Stimulated activated CD8-positive, alpha-beta memory T cell treated with anti-CD3 and anti-CD28 coated beads, Interleukin-7, amount 100 ng/mL, for 4 hours (primary cell): ENCODE results near the gene GTSE1.

ENCODE experiments used
- DNase-seq, 2 donors: peaks; one replicate each; pipeline ENCODE4 v3.0.0-alpha.2; 2020; ENCODE audit warnings: low read depth in 2 of 2

The GTSE1 gene

DNA sequence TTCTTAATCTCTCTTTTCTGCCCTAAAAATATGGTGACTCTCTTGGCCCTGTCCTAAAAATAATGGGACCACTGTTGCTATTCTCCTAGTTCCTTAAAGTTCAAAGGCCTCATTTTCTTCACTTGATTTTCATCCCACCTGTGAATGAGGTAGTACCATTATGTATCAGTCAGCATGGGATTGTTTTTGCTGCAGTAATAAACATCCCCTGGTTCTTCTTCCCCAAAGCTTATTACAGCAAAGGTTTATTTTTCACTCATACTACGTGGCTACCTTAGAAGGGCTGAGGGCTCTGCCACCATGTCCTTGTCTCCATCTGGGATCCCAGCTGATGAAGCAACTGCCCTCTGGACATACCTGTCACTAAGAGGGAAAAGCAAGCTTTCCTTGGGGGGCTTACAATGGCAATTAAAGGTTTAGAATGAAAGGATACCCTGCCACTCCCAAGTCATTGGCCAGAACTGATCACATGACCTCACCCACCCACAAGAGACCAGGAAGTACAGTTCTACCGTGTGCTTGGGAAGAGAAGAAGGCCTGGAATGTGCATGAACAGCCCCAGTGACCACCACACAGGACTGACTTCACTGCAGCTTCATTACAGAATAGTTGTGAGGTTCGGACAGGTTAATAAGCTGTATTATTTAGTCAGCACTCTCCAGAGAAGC lies 21.1 kb upstream of the GTSE1 start:
- DNase-seq: no peak

DNA sequence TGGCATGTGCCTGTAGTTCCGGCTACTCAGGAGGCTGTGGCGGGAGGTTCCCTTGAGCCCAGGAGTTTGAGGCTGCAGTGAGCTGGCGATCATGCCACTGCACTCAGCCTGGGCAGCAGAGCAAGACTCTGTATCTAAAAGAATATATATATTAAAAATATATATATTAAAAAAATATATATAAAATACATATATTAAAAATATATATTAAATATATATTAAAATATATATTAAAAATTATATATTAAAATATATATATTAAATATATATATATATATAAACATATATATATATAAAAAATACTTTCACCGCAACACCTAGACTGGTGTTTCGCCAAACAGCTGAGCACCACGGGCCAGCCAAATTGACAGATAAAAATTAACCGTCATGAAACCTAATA lies 20.1 kb upstream of the GTSE1 start:
- DNase-seq: no peak

DNA sequence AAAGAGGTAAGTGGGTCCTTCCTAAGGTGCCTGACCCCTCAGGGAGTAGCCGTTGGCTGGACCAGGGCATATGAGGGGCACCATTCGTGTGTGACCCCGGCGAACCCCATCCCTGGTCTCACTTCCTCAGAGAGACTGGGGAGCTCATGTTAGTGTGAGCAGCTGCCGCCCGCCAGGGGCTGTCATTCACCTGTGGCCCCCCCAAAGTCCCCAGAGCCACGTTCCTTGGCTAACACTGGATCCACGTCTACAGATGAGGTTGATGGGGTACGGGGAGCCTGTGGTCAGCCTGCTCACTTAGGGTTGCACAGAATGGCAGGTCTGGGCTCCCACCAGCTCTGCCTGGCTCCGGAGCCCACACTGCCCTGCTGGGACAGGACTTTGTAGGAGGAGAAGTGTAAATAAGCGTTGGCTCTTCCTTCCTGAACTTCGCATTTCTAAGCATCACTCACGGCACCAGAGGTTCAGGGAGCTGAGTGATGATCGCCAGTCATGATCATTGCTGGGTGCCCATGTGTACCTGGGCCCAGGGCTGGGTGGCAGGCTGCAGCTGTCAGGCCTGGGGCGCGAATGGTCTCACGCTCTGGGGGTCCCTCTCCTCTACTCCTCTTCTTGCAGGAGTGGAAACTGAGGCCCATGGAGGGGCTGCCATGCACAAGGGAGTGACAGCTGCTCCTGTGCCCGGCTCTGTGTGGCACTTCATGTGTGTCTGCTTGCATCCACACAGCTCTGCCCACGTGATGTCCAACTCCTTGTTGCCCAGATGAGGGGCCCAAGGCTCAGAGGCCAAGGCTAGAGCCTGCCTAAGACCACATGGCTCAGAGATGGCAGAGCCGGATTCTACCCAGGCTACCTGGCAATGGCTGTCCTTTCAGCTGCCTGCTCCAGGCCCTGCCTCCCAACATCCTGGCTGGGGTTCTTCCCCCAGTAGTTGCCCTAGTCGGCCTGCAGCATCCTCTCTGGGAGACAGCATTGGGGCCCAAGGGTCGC lies 17.7 kb upstream of the GTSE1 start:
- no peak for DNase-seq

DNA sequence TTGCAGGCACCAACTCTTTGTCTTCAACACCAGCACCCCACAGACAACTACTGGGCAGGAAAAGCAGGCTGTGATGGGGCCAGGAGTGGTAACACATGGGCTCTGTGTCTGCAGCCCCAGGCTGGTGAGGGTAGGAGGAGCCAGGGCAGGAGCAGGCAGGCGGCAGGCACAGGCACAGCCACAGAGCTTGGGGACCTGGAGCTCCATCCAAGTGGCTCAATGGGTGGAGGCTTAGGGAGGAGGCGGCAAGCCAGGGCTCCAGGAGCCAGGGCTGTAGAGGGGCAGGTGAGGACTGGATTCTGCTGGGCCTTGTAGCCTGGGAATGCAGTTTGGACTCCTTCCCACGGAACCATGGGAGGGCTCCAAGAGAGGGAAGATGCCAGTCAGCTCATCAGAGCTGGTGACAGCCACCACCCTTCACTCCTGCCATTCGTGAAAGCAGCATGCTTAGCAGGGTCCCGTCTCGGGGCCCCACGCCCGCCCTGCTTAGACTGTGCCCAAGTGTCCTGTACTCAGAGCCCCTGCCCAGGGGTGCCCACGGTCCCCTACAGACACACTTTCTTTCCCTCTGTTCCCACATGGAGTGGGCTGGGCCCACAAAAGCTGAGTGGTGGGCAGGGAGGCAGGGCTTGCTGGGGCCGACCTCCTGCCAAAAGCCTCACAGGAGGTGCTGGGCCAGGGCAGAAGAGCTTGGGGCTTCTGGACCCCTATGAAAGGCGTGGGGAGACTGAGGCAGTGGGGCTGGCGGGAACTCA lies 16.4 kb upstream of the GTSE1 start:
- DNase-seq: no peak

DNA sequence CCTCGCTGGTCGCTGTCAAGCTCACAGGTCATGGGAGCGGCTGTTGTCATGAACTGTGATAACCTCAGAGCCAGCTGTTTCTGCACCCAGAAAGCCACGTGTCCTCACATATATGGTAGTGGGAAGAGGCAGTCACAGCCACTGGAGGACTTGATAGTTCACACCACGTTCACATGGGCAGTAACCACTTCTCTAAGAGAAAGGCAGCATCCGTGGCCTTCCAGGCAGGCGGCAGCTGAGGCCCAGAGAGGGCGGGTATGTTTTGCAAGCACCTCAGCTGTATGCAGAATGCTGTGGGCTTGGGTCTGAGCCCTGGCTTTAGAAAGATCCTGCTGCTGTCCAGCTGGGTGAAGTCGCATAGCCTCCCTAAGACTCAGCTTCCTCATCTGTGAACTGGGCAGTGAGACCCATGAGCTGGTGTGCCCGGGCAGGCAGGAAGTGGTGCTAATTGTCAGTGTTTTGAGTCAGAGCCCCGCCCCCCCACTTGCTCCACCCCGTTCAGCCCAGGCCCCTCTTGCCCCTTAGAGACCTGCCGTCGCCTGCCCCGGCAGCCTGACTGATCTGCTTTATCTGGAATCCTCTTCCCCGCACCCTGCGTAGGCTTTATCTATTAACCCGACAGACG lies 15.6 kb upstream of the GTSE1 start:
- DNase-seq: peak; percentile 32 to 33

DNA sequence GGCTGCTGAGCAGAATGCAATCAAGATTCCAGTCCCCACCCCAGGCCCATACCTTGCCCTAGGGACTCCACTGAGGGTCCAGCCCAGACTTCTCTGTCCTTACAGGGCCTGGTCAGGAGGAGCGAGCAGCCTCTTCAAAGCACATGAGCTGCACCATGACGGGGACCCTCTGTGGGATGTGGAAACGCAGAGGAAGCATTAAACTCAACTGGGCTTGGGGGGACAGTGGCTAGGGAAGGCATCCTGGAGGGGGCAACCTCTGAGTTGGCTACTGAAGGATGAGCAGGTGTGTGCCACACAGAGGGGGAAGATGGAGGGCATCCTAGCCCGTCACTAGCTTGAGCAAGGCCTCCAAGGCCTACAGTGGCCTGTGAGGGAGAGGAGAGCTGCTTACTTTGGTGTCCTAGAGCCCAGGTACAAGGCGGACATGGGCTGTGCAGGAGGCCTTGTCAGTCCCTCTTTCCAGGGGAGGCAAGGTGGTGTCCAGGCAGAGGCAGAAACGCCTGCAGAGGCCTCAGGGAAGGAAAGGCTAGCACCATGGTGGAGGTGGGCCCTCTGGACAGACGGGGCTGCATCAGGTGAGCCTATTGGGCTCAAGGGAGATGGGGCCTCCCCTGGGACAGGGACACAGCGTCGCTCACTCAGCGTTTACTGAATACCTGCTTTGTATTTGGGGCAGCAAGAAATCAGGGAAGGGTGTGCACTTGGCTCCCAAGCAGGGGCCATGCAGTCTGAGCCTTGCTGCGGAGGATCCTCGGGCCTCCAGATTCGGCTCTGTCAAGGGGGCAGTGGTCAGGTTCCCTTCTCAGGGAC lies 14.6 kb upstream of the GTSE1 start:
- DNase-seq: no peak

DNA sequence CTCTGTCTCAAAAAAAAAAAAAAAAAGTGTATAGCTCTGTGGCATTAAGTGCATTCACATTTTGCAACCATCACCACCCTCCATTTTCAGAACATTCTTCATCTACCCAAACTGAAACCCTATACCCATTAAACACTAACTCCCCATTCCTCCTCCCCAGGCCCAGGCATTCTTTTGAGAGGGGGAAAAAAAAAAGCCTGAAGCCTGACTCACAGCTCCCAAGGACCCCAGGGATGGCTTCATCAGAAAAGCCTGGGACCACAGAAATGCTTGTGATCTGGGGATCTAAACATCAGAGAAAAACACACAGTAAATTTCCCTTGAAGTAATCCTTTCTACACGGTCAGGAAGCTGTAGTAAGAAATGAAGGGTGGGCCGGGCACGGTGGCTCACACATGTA lies 10.7 kb upstream of the GTSE1 start:
- no peak for DNase-seq

DNA sequence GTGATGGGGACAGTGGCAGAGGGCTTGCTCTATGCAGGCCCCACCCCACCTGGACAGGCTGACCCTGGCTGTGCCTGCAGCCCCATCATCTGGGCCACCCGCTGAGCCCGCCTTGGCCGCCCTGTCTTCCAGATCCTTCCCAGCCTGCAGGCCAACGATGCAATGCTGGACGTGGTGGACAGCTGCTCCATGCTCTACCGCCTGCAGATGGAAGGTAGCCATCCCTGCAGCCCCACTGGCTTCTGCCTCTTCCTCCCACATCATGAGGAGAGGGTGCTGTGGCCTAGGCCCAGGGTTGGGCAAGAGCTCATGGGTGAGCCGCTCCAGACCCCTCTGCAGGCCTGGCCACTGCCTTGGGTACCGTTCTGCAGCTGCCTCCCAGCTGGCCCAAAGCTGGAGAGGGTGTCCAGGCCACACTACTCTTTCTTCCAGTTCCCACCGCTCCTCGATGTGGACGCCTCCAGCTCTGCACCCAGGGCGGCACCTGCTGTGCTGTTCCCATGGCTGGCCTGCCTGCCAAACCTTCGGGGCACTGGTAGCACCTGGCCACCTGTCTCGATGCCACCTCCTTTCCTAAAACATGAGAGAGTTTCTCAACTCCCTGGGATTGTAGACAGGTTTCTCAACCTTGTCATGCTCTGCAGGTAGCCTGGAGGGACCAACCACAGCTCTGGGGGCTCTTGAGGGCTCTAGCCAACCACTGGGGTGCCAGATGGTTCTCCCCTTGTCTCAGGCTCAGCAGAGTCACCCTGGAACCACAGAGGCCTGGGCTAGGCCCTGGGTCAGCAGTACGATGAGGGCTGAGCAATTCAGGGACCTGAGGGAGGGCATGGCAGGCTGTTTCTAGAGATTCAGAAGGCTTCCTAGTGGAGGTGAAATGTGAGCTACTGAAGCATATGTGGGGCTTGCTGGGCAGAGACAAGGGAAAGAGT lies 9.5 kb upstream of the GTSE1 start:
- DNase-seq: no peak

DNA sequence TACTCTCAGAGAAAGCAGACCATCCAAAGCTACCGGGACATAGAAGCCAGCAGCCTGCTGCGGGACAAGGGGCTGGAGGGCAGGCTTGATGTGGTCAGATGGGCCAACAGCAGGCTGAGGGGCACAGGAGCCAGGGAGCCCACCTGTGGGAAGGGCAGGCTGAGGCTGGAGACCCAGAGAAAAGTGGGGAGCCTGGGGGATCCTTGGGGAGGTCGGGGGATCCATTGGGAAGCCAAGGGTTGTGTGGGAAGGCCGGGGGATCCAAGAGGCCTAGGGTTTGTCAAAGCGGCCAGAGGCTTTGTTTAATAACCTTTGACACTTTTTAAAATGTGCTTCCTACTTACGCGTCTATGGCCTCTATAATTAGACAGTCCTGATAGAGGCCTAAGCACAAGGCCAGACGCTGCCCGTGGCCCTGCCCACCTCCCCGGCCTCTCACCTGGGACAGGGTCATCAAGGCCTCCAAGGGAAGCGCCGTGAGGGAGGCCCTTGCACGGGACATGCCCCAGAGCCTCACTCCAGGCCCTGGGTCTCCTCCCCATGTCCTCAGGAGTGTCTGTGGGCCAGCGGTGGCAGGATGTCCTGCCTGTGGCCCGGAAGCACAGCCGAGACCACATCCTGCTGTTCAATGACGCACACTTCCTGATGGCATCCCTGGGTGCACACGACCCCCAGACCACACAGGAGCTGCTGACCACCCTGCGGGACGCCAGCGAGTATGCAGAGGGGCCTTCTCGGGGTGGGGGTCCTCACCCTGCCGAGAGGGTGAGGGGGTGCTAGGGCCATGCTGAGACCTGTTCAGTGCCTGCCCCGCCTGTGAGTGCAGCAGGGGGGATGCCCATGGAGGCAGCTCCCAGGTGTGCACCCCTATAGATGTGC lies 8.6 kb upstream of the GTSE1 start:
- peak in 1 of 2 donors; percentile 36 for DNase-seq

DNA sequence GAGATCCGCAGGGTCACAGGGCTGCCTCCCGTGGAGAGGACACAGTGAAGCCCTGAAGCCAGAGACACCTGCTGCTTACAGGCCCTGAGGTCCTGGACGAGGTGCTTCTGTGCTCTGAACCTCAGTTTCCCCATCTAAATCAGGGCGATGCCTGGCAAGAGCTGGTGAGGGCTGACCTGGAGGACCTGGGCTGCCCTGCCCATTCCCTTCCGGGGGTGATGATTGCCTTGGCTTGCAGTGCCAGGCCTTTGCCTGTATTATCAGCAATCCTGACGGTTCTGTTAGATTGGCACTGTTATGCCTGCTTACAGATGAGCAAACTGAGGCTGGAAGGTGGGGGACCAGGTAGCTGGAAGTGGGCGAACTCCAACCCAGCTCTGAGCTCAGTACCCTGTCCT lies 7.8 kb upstream of the GTSE1 start:
- DNase-seq: no peak

DNA sequence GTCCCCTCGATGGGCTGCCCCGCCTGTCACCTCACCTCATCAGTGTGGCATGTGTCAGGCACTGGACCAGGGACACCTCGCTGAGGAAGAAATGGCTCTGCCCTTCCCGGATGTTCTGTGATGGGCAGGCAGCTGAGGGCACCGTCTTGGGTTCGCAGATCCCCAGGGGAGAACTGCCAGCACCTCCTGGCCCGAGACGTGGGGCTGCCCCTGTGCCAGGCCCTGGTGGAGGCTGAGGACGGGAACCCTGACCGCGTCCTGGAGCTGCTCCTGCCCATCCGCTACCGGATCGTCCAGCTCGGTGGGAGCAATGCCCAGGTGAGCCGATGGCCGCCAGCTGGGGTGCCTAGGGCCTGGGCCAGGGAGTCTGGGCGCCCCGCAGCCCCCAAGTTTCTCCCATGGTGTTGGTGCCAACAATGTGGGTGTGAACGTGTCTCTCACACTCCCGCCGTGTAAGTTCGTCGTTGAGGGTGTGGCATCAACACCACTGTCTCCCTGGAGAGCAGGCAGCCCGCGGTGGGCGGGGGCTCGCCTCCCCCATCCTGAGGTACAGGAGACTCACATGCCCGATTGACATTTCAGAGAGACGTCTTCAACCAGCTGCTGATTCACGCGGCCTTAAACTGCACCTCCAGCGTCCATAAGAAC lies 7.3 kb upstream of the GTSE1 start:
- DNase-seq: peak in 1 of 2 donors; percentile 48

DNA sequence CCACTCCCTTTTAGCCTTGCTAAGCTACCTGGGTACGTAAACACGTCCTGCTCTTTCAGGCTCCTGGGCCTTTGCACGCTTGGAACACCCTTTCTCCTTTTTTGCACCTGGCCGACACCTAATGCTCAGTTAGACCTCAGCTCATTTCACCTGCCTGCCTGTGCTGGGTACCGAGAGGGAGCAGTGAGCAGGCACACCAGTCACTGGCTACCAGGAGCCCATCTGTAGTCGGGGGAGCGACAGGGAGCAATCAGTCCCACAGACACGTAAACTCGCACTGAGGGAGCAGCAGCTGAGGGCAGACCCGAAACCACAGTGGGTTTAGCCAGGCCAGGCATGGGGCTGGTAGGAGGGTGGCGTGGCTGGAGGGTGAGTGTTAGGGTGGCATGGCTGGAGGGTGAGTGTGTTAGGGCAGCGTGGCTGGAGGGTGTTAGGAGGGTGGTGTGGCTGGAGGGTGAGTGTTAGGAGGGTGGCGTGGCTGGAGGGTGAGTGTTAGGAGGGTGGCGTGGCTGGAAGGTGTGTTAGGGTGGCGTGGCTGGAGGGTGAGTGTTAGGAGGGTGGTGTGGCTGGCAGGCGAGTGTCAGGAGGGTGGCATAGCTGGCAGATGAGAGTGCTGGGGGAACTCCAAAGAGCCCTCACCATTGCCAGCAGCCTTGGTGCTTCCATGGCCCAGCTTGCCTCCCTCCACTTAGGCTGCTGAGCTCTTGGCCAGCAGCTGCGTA lies 6.4 kb upstream of the GTSE1 start:
- no peak for DNase-seq

DNA sequence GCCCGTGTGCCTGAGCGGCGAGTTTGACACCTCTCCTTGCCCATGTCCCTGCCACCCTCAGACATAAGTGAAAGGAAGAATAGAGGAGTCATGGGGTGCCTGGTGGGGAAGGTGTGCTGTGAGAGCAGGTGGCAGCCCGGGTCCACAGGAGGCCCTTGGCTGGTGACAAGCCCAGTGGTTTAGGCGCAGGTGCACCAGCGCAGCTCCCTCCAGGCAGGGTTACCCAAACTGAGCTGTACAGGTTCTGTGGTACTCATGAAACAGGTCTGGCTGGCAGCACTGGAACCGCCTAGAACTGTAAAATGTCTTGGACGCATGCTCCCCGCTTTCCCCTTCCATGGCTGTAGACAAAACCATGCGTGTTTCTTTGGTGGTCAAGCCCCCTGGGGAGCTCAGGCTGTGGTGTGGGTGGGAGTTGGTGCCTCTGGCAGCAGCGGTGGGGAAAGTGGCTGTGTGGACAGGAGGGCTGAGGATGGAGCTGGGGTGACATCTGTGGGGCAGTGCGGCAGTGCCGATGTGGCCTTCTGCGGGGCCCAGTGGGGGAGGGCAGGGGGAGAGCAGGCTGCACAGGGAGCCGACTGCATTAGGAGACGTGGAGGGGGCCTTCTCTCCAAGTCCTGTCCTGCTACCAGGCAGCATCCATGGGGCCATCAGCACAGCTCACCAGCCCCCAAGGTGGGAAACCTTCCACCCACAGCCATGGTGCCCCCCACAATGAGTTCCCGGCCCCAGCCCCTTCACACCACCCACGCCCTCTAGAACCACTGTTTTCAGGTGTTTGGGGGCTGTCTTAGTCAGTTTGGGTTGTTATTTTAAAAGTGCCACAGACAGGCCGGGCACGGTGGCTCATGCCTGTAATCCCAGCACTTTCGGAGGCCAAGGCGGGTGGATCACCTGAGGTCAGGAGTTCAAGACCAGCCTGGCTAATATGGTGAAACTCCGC lies 5.6 kb upstream of the GTSE1 start:
- DNase-seq: no peak

DNA sequence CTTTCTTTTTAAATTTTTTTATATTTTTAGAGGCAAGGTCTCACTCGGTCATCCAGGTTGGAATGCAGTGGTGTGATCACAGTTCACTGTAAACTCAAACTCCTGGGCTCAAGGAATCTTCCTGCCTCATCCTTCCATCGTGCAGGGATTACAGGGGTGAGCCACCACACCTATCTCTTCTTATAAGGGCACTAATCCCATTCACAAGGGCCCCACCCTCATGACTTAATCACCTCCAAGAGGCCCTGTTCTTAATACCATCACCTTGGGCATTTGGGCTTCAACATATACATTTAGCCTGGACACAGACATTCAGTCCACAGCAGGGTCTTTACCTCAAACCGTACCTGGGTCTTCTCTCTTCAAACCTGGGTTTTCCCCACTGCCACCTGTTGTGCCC lies 4.5 kb upstream of the GTSE1 start:
- DNase-seq: no peak

DNA sequence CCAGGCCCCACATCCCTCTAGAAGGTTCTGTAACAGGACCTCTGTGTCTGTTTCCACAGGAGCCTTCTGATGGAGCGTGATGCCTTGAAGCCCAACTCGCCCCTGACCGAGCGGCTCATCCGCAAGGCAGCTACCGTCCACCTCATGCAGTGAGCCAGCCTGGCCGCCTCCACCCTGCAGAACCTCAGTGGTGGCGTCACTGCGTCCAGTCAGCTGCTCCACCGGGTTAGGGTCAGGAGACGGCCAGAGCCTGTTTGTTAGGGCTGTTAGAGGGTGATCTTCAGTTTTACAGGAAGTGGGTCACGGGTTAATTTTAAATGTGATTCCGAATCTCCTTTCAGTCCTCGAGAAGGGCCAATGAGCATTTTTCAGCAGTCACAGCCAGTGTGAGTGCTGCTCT lies 3.9 kb upstream of the GTSE1 start:
- no peak for DNase-seq

DNA sequence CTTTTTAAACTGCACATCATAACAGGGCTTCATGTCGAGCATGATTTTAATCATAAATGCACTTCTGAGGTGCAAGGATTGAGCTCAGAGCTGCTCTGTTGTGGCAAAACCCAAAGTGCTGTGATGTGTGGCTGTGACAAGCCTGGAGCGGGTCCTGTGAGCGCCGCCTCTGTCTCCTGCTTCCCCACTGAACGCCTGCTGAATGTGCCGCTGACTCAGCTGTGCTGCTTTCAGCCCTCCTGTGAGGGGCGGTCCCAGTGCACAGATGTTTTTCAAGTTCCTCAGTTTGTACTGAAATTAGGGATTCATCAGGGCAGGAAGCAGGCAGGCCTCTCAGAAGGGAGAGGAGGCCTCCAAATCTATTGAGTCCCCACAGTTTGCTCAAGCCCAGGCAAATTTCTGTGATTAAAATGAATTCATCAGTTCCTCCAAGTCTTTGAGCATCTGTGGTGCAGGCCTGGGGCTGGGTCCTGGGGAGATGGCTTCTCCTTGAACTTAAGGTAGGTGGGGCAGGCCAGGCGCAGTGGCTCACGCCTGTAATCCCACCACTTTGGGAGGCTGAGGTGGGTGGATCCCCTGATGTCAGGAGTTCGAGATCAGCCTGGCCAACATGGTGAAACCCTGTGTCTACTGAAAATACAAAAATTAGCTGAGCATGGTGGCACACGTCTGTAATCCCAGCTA lies 3.0 kb upstream of the GTSE1 start:
- DNase-seq: no peak
